Parathyroid adenoma (tissue), 2 donors: Measurements from ENCODE around the gene TSPAN17.

Experiments
- H2AFZ ChIP-seq: fragments of 300-600 bp; sonication (generic); one replicate; pipeline ENCODE4 v1.7.0; 2017; ENCODE audit warnings: antibody characterized with exemption, mild to moderate bottlenecking
- H3K27ac ChIP-seq: fragments of 300-600 bp; sonication (generic); one replicate; pipeline ENCODE4 v1.7.0; 2017
- H3K27me3 ChIP-seq: fragments of 300-600 bp; sonication (generic); one replicate; pipeline ENCODE4 v1.7.0; 2017; ENCODE audit warnings: low read length; ENCODE audit not compliant: control insufficient read depth, insufficient read depth
- H3K36me3 ChIP-seq: fragments of 300-600 bp; sonication (generic); one replicate; pipeline ENCODE4 v1.7.0; 2017; ENCODE audit warnings: low read length; ENCODE audit not compliant: control insufficient read depth, insufficient read depth
- H3K4me1 ChIP-seq: fragments of 300-600 bp; sonication (generic); one replicate; pipeline ENCODE4 v1.7.0; 2017; ENCODE audit warnings: control low read depth
- H3K4me2 ChIP-seq: fragments of 300-600 bp; sonication (generic); one replicate; pipeline ENCODE4 v1.7.0; 2017; ENCODE audit warnings: low read length
- H3K4me3 ChIP-seq: fragments of 300-600 bp; sonication (generic); one replicate; pipeline ENCODE4 v1.7.0; 2017; ENCODE audit warnings: low read depth, low read length
- H3K79me2 ChIP-seq: fragments of 300-600 bp; sonication (generic); one replicate; pipeline ENCODE4 v1.7.0; 2017; ENCODE audit warnings: control low read depth
- H3K9ac ChIP-seq: fragments of 300-600 bp; sonication (generic); one replicate; pipeline ENCODE4 v1.7.0; 2017; ENCODE audit warnings: mild to moderate bottlenecking
- H3K9me3 ChIP-seq: fragments of 300-600 bp; sonication (generic); one replicate; pipeline ENCODE4 v1.7.0; 2017; ENCODE audit warnings: low read length; ENCODE audit not compliant: control insufficient read depth
- TF ChIP-seq, protein P1 (sequence below): fragments of 300-600 bp; sonication (generic); IDR thresholded peaks from one replicate; pipeline ENCODE4 v1.7.0; 2017; ENCODE audit warnings: antibody characterized with exemption, mild to moderate bottlenecking
- donor health status: primary hyperparathyroidism.

TSPAN17 gene

DNA sequence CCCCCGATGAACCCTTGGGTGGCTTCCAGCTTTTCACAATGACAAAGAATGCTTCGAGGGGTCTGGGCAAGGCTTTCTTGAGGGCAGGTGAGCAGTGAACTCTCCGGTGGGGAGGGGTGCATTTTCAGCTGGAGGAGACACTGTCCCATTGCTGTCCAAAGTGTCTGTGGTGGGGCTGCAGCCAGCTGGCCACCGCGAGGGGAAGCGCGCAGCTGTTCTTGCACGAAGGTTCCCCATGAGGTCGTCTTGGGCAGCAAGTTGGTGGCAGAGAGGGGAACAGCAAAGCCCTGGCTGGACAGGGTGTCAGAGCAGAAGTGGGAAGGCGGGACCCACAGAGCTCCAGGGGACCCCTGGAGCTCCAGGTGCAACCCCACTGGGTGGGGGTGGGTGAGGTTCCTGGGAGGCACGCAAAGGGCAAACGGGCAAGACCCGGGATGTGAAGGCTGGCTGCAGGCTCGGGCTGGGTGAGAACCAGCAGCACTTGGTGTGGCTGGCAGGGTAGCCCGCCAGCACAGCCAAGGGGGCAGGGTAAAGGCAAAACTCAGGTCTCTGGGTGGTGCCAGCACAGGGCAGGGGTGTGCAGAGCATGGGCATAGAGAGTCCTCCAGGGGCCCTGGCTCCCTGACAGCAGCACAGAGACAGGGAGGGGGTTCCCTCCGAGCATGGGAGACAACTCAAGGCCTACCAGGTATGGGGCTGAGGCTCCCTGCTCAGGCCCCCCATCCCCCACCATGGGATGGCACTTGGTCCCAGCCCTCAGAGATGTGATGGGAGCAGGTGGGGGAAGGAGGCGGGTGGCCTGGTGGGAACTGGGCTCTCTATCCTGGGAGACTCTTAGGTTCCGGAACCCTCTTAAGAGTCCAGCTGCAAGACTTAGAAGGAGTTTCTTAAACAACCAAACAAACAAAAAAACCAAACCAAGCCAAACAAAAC is 26.6 kb downstream of the TSPAN17 start:
- TF ChIP-seq, protein P1, sequence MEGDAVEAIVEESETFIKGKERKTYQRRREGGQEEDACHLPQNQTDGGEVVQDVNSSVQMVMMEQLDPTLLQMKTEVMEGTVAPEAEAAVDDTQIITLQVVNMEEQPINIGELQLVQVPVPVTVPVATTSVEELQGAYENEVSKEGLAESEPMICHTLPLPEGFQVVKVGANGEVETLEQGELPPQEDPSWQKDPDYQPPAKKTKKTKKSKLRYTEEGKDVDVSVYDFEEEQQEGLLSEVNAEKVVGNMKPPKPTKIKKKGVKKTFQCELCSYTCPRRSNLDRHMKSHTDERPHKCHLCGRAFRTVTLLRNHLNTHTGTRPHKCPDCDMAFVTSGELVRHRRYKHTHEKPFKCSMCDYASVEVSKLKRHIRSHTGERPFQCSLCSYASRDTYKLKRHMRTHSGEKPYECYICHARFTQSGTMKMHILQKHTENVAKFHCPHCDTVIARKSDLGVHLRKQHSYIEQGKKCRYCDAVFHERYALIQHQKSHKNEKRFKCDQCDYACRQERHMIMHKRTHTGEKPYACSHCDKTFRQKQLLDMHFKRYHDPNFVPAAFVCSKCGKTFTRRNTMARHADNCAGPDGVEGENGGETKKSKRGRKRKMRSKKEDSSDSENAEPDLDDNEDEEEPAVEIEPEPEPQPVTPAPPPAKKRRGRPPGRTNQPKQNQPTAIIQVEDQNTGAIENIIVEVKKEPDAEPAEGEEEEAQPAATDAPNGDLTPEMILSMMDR: no peak
- H3K27me3 ChIP-seq: no peaks in the 10 kb centered on the region
- H3K4me2 ChIP-seq: no peak overlapping the region
- H3K4me3 ChIP-seq: no peak overlapping the region
- no peak overlapping the region for H2AFZ ChIP-seq
- no peaks in the 10 kb centered on the region for H3K79me2 ChIP-seq
- H3K9ac ChIP-seq: no peak overlapping the region
- no peaks in the 10 kb centered on the region for H3K9me3 ChIP-seq
- no peaks in the 10 kb centered on the region for H3K36me3 ChIP-seq
- no peak overlapping the region for H3K27ac ChIP-seq
- H3K4me1 ChIP-seq: no peaks in the 10 kb centered on the region

DNA sequence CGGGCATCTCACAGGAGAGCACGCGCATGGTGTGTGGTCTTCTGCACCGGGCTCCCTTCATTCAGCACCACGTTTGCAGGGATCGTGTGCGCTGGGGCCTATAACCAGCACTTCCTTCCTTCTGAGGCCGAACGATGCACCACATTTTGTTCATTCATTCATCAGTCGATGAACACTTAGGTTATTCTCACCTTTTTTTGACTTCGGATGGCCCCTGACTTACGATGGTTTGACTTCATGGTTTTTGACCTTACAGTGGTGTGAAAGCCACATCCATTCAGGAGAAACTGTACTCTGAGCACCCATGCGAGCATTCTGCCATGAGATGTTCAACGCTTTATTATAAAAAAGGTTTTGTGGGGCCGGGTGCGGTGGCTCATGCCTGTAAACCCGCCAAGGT is 27.5 kb downstream of the TSPAN17 start:
- H2AFZ ChIP-seq: no peak overlapping the region
- H3K36me3 ChIP-seq: no peaks in the 10 kb centered on the region
- no peaks in the 10 kb centered on the region for H3K4me1 ChIP-seq
- H3K4me2 ChIP-seq: no peak overlapping the region
- no peak overlapping the region for H3K4me3 ChIP-seq
- H3K9ac ChIP-seq: no peak overlapping the region
- no peaks in the 10 kb centered on the region for H3K27me3 ChIP-seq
- H3K27ac ChIP-seq: no peak overlapping the region
- H3K79me2 ChIP-seq: no peaks in the 10 kb centered on the region
- TF ChIP-seq, protein P1: no peak
- no peaks in the 10 kb centered on the region for H3K9me3 ChIP-seq

DNA sequence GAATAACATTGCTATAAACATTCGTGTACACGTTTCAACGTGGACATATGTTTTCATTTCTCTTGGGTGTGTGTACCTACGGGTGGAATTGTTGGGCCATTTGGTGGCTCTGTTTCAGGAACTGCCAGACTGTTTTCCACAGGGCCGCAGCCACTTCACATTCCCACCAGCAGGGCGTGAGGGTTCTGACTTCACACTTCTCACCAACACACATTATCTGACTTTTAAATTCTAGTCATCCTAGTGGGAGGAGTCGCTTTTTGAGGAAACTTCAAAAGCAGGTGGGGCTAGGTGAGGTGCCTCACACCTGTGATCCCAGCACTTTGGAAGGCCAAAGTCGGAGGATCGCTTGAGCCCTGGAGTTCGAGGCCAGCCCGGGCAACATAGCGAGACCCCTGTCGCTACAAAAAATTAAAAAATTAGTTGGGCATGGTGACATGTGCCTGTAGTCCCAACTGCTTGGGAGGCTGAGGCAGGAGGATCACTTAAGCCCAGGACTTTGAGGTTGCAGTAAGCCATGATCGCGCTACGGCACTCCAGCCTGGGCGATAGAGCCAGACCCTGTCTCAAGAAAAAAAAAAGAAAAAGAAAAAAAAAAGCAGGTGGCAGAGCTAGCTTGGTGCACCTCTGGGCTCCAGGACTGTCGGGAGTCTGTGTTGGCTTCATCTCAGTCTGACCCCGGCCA is 28.5 kb downstream of the TSPAN17 start:
- no peak overlapping the region for H3K4me3 ChIP-seq
- H3K9ac ChIP-seq: no peak overlapping the region
- H3K27me3 ChIP-seq: no peaks in the 10 kb centered on the region
- no peaks in the 10 kb centered on the region for H3K9me3 ChIP-seq
- TF ChIP-seq, protein P1: peak; percentile 17
- H3K4me2 ChIP-seq: no peak overlapping the region
- H3K36me3 ChIP-seq: no peaks in the 10 kb centered on the region
- H3K79me2 ChIP-seq: no peaks in the 10 kb centered on the region
- H2AFZ ChIP-seq: no peak overlapping the region
- H3K27ac ChIP-seq: no peak overlapping the region
- no peaks in the 10 kb centered on the region for H3K4me1 ChIP-seq

DNA sequence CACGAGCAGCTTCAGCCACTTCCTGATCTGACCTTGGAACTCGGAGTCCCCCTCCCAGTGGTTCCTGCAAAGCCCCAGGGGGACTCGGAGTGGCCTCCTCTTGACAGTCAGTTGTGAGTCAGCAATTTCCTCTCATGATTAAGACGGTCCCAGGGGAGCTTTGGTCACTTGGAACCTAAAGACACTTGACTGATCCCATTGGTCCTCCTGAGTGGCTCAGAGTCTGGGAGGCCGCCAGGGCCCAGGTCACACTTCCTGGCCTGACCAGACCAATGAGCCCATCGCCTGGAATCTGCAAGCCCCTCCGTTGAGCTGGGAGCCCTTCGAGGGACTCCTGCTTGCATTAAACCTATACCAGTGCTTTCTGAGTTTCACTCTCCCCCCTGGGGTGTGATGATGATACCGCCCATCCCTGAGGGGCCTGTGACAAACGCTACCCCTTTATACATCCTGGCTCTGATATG is 29.1 kb downstream of the TSPAN17 start:
- TF ChIP-seq, protein P1: no peak
- Histone ChIP-seq H3K4me3 (no peak overlapping the region), H3K79me2 (no peaks in the 10 kb centered on the region), H3K4me1 (no peaks in the 10 kb centered on the region), H2AFZ (no peak overlapping the region), H3K9me3 (no peaks in the 10 kb centered on the region), H3K27ac (no peak overlapping the region), H3K4me2 (no peak overlapping the region), H3K9ac (no peak overlapping the region), H3K27me3 (no peaks in the 10 kb centered on the region), H3K36me3 (no peaks in the 10 kb centered on the region)
